ENCODE results near the gene UBE2J2. TPM values are rescaled to one million over a fixed set of nuclear protein-coding genes. Genes with fewer than 3 reads are reported as not detected.

UBE2J2 gene
- total RNA-seq, 2 donors from 2014 or later, result 23.6 to 39.2 TPM

- H3K27ac ChIP-seq, result peak overlapping the region in 2 of 4 donors; percentile 11 to 79
- WGBS, 2 donors, result 50 to 75% methylated on average over 1 to 3 of the region's 3 CpGs
- H3K4me1 ChIP-seq, result peaks cover 41% of the 10 kb centered on the region
- intact Hi-C loops (cut with DNase I), result no loop called here
- ATAC-seq (no peak), DNase-seq (no peak)
- no peaks in the 10 kb centered on the region for H3K27me3 ChIP-seq
- no peak for TF ChIP-seq POLR2A (IDR thresholded peaks at IDR 0.05)
- TF ChIP-seq, protein P1, sequence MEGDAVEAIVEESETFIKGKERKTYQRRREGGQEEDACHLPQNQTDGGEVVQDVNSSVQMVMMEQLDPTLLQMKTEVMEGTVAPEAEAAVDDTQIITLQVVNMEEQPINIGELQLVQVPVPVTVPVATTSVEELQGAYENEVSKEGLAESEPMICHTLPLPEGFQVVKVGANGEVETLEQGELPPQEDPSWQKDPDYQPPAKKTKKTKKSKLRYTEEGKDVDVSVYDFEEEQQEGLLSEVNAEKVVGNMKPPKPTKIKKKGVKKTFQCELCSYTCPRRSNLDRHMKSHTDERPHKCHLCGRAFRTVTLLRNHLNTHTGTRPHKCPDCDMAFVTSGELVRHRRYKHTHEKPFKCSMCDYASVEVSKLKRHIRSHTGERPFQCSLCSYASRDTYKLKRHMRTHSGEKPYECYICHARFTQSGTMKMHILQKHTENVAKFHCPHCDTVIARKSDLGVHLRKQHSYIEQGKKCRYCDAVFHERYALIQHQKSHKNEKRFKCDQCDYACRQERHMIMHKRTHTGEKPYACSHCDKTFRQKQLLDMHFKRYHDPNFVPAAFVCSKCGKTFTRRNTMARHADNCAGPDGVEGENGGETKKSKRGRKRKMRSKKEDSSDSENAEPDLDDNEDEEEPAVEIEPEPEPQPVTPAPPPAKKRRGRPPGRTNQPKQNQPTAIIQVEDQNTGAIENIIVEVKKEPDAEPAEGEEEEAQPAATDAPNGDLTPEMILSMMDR (IDR thresholded peaks at IDR 0.05), result no peak
- H3K9me3 ChIP-seq, result no peaks in the 10 kb centered on the region
- H3K4me3 ChIP-seq, result no peak overlapping the region
- peaks cover 9 to 32% of the 10 kb centered on the region in 2 donors for H3K36me3 ChIP-seq (replicated peaks in 1 of 2; ENCODE audit: insufficient read depth in 1 of 2, low read depth in 2 of 2)
Observed at GRCh38 chr1:1310109-1310385, 36.4 kb upstream of the UBE2J2 start.

DNA sequence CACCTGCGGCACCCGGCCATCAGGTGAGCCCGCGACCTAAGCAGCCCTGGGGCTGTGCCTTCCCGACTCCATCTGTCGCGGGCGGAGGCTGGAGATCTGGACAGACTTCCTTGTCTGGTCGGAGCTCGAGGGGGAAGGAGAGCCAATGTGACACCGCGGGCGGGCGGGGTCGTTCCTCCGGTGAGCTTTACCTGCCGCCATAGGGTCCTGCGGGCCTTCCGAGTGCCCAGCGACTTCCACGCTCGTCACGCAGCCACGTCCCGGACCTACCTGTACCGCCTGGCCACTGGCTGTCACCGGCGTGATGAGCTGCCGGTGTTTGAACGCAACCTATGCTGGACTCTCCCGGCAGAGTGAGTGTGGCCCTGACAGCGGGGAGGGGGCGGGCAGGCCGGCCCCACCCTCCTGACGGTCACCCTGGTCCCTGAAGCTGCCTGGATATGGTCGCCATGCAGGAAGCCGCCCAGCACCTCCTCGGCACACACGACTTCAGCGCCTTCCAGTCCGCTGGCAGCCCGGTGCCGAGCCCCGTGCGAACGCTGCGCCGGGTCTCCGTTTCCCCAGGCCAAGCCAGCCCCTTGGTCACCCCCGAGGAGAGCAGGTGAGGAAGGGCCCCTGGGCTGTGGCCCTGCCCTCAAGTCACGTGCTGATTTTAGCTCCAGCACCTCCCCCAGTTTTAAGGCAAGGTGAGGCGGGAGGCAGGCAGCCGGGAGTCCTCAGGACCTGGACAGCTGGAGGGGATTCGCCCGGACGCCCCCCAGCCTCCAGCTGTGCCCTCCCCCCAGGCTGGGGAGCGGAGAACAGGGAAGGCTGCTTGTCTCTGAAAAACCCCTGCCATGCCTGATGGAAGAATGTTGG lies 35.8 kb upstream of the UBE2J2 start:
- DNase-seq, result peak; percentile 48 to 60 (median 60)
- 31 to 71% methylated on average over 6 to 57 of the region's 57 CpGs for WGBS, 2 donors
- no peaks in the 10 kb centered on the region for H3K9me3 ChIP-seq
- peak overlapping the region; percentile 79 to 97 (median 90) for H3K27ac ChIP-seq
- TF ChIP-seq POLR2A (IDR thresholded peaks at IDR 0.05), result no peak
- TF ChIP-seq, protein P1 (IDR thresholded peaks at IDR 0.05), result no peak
- H3K36me3 ChIP-seq (replicated peaks in 1 of 2; ENCODE audit: insufficient read depth in 1 of 2, low read depth in 2 of 2), result peaks cover 9 to 27% of the 10 kb centered on the region in 2 donors
- intact Hi-C loops (cut with DNase I), result no loop called here
- peaks cover 47% of the 10 kb centered on the region for H3K4me1 ChIP-seq
- H3K4me3 ChIP-seq, result peak overlapping the region; percentile 78 to 91
- ATAC-seq, result peak; percentile 6
- no peaks in the 10 kb centered on the region for H3K27me3 ChIP-seq

GRCh38 chr1:1308756-1309250 lies 35.1 kb upstream of the UBE2J2 start:
- Histone ChIP-seq H3K27me3 (no peaks in the 10 kb centered on the region), H3K4me1 (peaks cover 51% of the 10 kb centered on the region), H3K4me3 (peak overlapping the region; percentile 78 to 91), H3K27ac (peak overlapping the region; percentile 79 to 97 (median 90)), H3K9me3 (no peaks in the 10 kb centered on the region), H3K36me3 (replicated peaks in 1 of 2; ENCODE audit: insufficient read depth in 1 of 2, low read depth in 2 of 2) (peaks cover 9 to 21% of the 10 kb centered on the region in 2 donors)
- no peak for TF ChIP-seq POLR2A (IDR thresholded peaks at IDR 0.05)
- TF ChIP-seq, protein P1 (IDR thresholded peaks at IDR 0.05), result no peak
- 0% methylated on average over 50 of the region's 66 CpGs; no CpG with 5 or more reads in 1 of the 2 donors for WGBS, 2 donors
- peak in 2 of 4 donors; percentile 37 to 52 for DNase-seq
- intact Hi-C loops (cut with DNase I), result no loop called here
- peak; percentile 3 for ATAC-seq

DNA sequence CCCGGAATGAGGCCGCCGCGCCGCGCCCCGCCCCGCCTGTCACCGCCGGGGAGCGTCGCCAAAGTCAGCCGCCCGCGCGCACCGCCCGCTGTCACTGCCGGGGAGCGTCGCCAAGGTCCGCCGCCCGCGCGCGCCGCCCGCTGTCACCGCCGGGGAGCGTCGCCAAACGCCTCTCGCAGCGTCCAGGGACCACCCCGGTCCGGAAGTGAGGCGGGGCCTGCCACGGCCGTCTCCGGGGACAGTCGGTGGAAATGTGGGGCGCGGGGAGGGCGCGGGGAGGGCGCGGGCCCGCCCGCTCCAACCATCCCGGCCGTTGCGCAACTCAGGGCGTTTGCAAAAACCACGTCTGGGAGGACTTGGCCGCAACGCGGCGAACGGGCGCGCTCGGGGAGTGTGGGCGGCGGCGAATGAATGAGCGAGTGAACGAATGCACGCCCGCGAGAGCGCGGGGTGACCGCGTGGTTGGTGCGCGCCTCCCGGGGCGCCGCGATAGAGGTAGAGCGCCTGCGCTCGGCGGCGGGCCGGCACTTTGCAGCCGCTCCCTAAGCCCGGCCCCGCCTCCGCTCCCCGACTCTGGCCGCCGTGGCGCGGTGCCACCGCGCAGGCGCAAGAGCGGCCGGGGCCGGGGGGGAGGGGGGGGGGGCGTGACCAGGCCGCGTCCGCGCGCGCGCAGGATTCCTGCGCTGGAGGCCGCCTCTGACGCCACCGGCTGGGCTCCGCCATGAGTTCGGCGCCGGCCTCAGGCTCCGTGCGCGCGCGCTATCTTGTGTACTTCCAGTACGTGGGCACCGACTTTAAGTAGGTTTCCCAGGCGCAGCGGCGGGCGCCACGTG lies 34.5 kb upstream of the UBE2J2 start, which contains the start of the genes ACAP3 and PUSL1:
ACAP3 (minus strand) TSS at position 8 of the 833 bp plus-strand sequence. CDS start 115 bp downstream, outside the sequence.
PUSL1 (plus strand) TSS at position 675 of the 833 bp plus-strand sequence; CDS start at position 722, 47 bp downstream.
- WGBS, 2 donors, result 0% methylated on average over 121 of the region's 131 CpGs; no CpG with 5 or more reads in 1 of the 2 donors
- H3K4me1 ChIP-seq, result peaks cover 51% of the 10 kb centered on the region
- H3K9me3 ChIP-seq, result no peaks in the 10 kb centered on the region
- ATAC-seq (peak; percentile 81), DNase-seq (peak; percentile 86 to 87 (median 87))
- peak within 1 kb of the TSS; percentile 83 to 97 (median 91) for H3K27ac ChIP-seq
- intact Hi-C loops (cut with DNase I), result no loop called here
- peak within 1 kb of the TSS; percentile 78 to 91 for H3K4me3 ChIP-seq
- H3K36me3 ChIP-seq (replicated peaks in 1 of 2; ENCODE audit: insufficient read depth in 1 of 2, low read depth in 2 of 2), result peaks cover 6 to 15% of the 10 kb centered on the region in 2 donors
- H3K27me3 ChIP-seq, result no peaks in the 10 kb centered on the region
- TF ChIP-seq POLR2A (IDR thresholded peaks at IDR 0.05), result peak in 2 of 3 donors; percentile 35
- TF ChIP-seq, protein P1 (IDR thresholded peaks at IDR 0.05), result peak in 4 of 7 experiments; percentile 20 to 38 (median 30)

Data from body of pancreas (tissue), 4 donors.